GM18517 (cell line): ENCODE measurements around the gene TUT4.
A peak's percentile ranks its signal among the peaks of the same experiment; 100 is the strongest.

Experiments used
- ATAC-seq: cut with Tn5 transposase; IDR thresholded peaks from one replicate; pipeline ENCODE4 v1.9.1; 2021; ENCODE audit warnings: mild to moderate bottlenecking, moderate library complexity; ENCODE audit not compliant: unreplicated experiment

The TUT4 gene

GRCh38 chr1:52572387-52572786 is 19.5 kb upstream of the TUT4 start:
- ATAC-seq, result no peak

GRCh38 chr1:52571783-52572182 is 18.9 kb upstream of the TUT4 start:
- ATAC-seq, result no peak

DNA sequence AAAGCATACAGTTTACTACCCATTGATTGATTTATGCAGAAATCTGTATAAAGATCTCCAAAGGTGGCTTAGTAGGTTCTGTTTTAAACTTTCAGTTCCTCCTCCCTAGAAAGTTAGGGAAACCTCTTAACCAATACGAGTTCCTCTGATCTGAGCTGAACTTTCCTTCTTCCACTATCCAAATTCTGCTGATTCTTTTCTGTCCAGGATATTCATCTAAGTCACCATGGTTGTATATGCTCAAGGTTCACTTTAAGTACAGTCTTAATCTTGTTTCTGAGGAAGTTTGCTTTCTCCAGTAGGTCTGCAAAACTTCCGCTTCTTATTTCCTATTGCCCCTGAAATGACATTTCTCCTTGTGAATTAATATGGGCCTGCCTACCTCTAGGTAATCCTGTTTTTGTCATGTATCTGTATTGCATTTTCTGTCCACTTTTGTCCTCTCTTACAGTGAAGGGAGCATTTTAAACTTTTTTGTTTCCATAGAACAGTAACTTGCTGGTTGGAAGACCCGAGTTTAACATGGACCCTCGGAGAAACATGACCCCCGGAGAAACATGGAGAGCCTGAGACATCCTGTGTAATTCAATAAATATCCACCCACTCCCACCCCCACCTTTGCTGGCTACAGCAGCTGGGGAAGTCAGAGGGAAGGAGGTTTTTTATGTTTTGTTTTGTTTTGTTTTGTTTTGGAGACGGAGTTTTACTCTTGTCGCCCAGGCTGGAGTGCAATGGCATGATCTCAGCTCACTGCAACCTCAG is 16.7 kb upstream of the TUT4 start:
- no peak for ATAC-seq

- no peak for ATAC-seq
These were observed 15.1 kb upstream of the TUT4 start for GRCh38 chr1:52567943-52568342.

DNA sequence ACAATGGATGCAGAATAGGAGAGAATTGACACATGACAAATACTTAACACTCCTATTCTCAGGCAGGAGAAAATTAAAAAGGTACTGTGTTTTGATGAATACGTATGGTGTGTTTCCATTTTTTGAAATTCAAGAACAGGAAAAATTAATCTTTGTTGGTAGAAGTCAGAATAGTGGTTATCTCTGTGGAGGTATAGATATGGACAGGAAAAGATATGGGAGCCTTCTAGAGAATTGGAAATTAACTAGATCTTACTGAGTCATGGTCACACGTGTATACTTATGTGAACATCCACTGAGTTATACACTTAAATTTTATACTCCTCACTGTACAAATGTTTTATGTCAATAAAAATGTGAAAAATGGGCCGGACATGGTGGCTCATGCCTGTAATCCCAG is 9.9 kb upstream of the TUT4 start:
- no peak for ATAC-seq

GRCh38 chr1:52559875-52560274 is 7.0 kb upstream of the TUT4 start:
- no peak for ATAC-seq

- ATAC-seq, result no peak
These were observed 6.0 kb upstream of the TUT4 start for GRCh38 chr1:52558941-52559340.

GRCh38 chr1:52556641-52557360 is 3.9 kb upstream of the TUT4 start:
- no peak for ATAC-seq

DNA sequence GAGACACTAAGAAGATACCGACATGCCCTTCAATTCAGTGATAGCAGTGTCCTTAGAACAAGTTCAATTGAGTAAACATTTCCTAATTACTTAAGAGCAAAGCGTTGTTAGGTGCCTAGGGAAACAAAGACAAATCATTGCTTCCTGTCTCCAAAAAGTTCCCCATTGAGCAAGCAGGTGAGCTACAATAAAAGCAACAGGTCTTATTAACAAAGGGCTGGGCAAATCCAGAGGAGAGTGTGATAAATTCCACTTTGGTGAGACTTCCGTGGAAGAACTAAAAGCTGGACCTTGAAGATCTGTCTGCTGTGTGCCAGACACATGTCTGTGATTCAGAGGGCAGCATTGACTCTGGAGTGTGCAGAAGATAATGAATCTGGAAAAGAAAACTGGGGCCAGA is 1.9 kb upstream of the TUT4 start:
- no peak for ATAC-seq

DNA sequence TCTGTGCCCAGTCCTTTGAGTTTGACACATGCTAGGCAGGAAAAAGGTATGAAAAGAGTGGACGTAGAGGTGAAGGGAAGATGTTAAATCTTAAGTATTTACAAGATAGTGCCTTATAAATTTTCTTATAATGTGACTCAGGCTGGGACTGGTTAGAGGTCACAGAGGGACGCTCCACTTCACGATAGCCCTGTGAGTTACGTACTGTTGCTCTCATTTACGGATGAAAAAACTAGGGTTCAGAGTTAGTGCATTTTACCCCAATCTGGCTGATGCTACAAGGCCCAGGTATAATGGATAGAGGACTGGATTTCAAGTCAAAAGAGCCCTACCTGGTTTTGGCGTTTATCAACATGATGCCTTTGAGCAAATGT is 1.4 kb upstream of the TUT4 start:
- no peak for ATAC-seq

DNA sequence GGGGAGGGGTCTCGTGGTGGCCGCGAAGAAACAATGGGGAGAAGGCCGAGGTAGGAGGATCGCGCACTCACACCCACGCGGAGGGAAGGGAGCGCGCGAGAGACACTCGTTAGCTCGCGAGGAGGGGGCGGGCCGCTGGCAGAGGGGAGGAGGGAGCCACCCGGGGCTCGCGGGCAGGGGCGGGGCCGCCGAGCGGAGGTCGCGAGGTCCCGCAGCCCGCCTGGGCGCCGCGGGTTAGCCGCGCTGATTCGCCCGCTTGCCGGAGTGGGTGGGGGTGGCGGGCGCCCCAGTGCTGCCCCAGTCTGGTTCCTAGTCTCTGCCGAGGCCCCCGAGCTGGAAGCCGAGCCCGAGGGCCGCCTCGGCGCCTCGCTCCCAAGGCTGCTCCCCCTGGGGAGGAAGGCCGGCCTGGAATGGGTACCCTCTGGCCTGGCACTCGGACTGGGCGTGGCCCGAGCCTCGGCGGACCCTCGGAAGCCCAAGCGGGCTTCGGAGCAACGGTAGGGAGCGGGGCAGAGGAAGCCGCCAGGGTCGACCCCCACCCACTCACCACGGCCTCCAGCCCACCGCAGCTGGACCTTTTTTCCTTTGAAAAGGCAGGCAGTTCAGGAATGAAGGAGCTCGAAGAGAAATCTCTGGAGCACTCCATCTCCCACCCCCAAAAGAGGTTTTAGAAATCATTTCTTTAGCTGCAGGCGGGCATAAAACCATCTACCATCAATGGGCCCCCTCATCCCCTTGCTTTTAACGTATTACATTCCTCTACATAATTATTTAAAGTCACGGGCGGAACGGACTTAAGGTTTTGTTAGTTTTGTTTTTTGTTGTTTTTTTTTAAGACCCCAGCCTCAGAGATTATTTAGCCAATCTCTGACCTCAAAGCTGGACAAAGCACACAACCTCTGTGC is 722 bp upstream of the TUT4 start:
- ATAC-seq, result no peak

- ATAC-seq, result peak; percentile 22
These were observed 722 bp downstream of the TUT4 start for GRCh38 chr1:52552236-52552504.

DNA sequence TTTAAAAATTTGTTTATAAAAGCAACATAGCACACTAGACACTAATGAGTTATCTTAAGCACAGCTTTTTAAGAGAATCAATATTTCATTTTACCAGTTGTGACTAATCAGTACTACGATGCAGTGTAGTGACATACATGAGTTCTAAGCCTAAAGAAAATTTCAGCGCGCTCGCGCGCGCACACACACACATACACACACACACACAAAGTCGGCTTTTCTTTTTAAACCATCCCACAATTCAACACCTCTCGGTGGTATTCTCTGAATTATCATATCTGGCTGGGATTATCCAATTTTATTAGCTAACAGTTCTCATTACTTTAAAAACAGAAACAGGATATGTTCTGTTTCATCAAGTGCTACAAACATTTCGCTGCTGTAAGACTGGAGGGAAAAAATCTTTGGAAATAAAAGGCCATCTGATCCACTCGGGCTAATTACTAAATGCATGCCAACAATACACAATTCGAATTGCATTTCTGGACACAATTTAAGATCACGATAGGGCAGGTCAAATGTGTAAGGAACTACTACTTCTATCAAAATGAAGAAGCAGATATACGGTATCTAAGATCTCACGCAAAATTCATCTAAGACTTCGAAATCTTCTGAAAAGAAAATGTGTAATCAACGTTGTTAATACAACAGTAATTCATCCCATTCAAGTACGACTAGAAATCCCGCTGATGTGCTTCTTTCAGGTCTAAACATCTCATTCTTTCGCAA is 1.2 kb downstream of the TUT4 start:
- peak; percentile 11 for ATAC-seq

DNA sequence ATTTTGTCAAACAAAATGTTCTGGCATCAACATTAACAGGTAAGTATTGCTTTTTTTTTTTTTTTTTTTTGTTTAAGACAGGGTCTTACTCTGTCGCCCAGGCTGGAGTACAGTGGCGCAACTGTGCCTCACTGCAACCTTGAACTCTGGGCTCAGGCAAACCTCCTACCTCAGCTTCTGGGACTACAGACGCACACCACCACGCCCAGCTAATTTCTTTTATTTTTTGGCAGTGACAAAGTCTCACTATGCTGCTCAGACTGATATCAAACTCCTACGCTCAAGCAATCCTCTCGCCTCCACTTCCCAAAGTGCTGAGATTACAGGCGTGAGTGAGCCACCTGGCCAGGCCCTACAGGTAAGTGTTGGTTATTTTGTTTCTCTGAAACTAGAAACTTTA is 2.4 kb downstream of the TUT4 start:
- no peak for ATAC-seq

- no peak for ATAC-seq
These were observed 3.6 kb downstream of the TUT4 start for GRCh38 chr1:52549267-52549666.

DNA sequence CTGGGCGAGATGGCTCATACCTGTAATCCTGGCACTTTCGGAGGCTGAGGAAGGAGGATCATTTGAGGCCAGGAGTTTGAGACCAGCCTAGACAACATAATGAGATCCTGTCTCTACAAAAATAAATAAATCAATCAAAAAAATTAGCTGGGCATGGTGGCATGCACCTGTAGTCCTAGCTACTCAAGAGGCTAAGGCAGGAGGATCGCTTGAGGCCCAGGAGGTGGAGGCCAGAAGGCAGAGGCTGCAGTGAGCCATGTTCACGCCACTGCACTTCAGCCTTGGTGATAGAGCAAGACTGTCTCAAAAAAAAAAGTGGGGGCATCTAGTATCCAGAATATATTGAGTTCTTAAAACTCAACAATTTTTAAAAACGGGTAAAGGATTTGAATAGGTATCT is 6.0 kb downstream of the TUT4 start:
- no peak for ATAC-seq

DNA sequence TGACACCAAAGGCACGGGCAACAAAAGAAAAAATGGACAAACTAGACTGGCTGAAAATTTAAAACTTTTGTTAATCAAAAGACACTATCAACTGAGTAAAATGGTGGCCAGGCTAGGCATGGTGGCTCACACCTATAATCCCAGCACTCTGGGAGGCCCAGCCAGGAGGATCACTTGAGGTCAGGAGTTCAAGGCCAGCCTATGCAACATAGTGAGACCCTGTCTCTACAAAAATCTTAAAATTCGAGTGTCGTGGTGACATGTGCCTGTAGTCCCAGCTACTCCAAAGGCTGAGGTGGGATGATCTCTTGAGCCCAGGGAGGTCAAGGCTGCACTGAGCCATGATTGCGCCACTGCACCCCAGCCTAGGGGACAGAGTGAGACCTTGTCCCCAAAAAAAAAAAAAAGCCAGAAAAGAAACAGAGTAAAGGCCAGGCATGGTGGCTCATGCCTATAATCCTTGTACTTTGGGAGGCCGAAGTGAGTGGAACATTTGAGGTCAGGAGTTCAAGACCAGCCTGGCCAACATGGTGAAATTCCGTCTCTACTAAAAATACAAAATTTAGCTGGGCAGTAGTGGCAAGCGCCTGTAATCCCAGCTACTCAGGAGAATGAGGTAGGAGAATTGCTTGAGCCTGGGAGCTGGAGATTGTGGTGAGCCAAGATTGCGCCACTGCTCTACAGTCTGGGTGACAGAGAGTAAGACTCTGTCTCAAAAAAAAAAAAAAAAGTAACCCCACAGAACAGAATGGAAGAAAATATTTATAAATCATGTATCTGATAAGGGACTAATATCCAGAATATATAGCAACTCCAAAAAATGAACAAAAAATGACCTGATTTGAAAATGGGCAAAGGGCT is 8.0 kb downstream of the TUT4 start:
- ATAC-seq, result no peak

DNA sequence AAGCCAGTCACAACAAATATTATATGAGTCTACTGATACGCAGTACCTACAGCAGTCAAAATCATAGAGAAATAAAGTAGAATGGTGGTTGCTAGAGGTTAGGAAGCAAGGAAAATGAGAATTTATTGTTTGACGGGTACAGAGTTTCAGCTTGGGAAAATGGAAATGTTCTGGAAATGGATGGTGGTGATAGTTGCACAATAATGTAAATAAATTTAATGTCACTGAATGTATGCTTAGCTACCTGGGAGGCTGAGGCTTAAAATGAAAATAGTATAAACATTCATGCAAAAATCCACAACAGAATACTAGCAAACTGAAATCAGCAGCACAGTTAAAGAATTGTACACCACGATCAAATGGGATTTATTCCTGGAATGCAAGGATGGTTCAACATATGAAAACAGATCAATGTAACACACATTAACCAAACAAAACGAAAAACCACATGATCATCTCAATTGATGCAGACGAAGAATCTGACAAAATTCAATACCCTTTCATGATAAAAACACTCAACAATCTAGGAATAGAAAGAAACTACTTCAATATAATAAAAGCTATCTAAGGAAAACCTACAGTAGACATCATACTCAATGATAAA is 10.7 kb downstream of the TUT4 start:
- ATAC-seq, result no peak

DNA sequence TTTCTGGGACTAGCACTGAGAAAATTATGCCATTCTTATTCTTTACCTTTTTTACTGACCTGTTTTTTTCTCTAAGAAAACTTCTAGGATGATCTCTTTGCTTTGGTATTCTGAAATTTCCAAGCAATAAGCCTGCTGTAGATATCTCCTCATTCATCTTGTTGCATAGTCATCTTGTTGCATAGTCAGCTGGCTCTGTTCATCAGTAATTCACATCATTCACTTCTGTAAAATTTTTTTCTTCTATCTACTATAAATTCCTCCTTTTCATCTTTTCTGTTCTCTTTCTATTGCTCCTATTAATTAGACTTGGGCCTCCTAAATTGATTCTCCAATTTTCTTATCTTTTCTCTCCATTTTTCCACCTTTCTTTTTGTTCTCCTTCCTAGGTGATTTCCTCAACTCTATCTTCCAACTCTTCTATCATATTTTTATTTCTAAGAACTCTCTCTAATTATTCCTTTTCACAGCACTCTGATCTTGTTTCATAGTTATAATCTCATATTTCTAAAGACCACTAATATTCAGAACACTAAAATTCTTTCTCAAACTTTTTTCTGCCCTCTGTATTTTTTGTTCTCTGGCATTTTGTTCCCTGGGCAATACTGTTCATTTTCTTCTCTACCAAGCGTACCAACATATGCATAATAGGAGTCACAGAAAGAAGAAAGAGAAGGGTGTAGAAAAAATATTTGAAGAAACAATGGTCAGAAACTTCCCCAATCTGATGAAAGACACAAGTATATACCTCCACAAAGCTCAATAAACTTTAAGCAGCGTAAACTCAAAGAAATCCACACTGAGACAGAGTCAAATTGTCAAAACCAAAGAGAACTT is 17.7 kb downstream of the TUT4 start:
- ATAC-seq, result no peak
